Type B pancreatic cell (in vitro differentiated cells): ENCODE data around the gene BLCAP. TPM values are rescaled to one million over a fixed set of nuclear protein-coding genes. Genes with fewer than 3 reads are reported as not detected.

Source experiments
- DNase-seq: peaks from one replicate; pipeline ENCODE4 v3.0.0; 2021; ENCODE audit warnings: mixed read lengths; ENCODE audit not compliant: unreplicated experiment; ENCODE audit errors: extremely low spot score
- H3K27ac Mint-ChIP-seq: 2 replicates; pipeline ENCODE4 v1.8.0; 2021; ENCODE audit warnings: mild to moderate bottlenecking, mixed read lengths
- H3K27me3 Mint-ChIP-seq: 2 replicates; pipeline ENCODE4 v1.8.0; 2021; ENCODE audit warnings: mixed read lengths
- H3K36me3 Mint-ChIP-seq: 2 replicates; pipeline ENCODE4 v1.8.0; 2021; ENCODE audit warnings: mixed read lengths
- H3K4me1 Mint-ChIP-seq: one replicate; pipeline ENCODE4 v1.8.0; 2021; ENCODE audit warnings: mixed read lengths; ENCODE audit not compliant: unreplicated experiment
- H3K4me3 Mint-ChIP-seq: 2 replicates; pipeline ENCODE4 v1.8.0; 2021; ENCODE audit warnings: mild to moderate bottlenecking, mixed read lengths
- H3K9me3 Mint-ChIP-seq: 2 replicates; pipeline ENCODE4 v1.8.0; 2021; ENCODE audit warnings: mixed read lengths
- CTCF ChIP-seq: fragments of 200-600 bp; sonication (generic); conservative IDR thresholded peaks from 2 replicates; pipeline ENCODE4 v1.5.0; 2021; ENCODE audit warnings: antibody characterized with exemption, mild to moderate bottlenecking
- total RNA-seq: library from RNA; stranded (reverse); gene quantifications from 2 replicates; pipeline ENCODE4 v1.2.1, GENCODE V29; 2021; ENCODE audit warnings: low replicate concordance

BLCAP gene
- total RNA-seq, 1 donor from 2014 or later: 79.7 TPM

- Mint-ChIP-seq H3K9me3 (no peaks in the 10 kb centered on the region), H3K4me1 (no peaks in the 10 kb centered on the region), H3K27me3 (no peaks in the 10 kb centered on the region), H3K36me3 (no peaks in the 10 kb centered on the region), H3K27ac (no peak overlapping the region), H3K4me3 (no peak overlapping the region)
- no peak for DNase-seq
- TF ChIP-seq CTCF: no peak
These were observed 23.1 kb downstream of the BLCAP start for GRCh38 chr20:37504404-37505096.

GRCh38 chr20:37503256-37503927 lies 24.3 kb downstream of the BLCAP start:
- peaks cover 4% of the 10 kb centered on the region for H3K36me3 Mint-ChIP-seq
- H3K4me3 Mint-ChIP-seq: no peak overlapping the region
- TF ChIP-seq CTCF: no peak
- H3K27me3 Mint-ChIP-seq: no peaks in the 10 kb centered on the region
- no peaks in the 10 kb centered on the region for H3K9me3 Mint-ChIP-seq
- no peaks in the 10 kb centered on the region for H3K4me1 Mint-ChIP-seq
- DNase-seq: no peak
- no peak overlapping the region for H3K27ac Mint-ChIP-seq

DNA sequence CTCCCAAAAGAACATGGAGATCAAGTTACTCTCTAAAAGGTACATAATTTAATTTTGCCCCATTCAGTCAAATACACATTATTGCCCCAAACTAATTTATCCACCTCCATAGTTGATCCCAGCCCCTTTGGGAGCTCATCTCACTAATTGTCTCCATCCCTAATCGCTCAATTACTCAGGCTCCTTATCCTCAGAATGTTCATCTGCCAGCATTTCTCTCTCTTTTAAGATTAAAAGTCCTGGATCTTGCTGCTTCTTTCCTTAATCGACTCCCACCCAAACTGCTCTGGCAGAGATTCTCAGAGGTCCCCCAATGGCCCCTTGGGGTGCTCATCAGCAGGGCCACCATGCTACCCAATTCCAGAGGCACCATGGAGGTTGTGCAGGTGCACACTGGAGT lies 25.0 kb downstream of the BLCAP start:
- Mint-ChIP-seq H3K36me3 (peaks cover 4% of the 10 kb centered on the region), H3K27me3 (no peaks in the 10 kb centered on the region), H3K4me3 (no peak overlapping the region), H3K4me1 (no peaks in the 10 kb centered on the region), H3K27ac (no peak overlapping the region), H3K9me3 (no peaks in the 10 kb centered on the region)
- TF ChIP-seq CTCF: no peak
- DNase-seq: no peak

GRCh38 chr20:37501940-37502339 lies 25.7 kb downstream of the BLCAP start:
- H3K27ac Mint-ChIP-seq: no peak overlapping the region
- H3K4me1 Mint-ChIP-seq: no peaks in the 10 kb centered on the region
- no peak overlapping the region for H3K4me3 Mint-ChIP-seq
- H3K9me3 Mint-ChIP-seq: no peaks in the 10 kb centered on the region
- DNase-seq: no peak
- H3K36me3 Mint-ChIP-seq: peaks cover 4% of the 10 kb centered on the region
- TF ChIP-seq CTCF: no peak
- no peaks in the 10 kb centered on the region for H3K27me3 Mint-ChIP-seq

GRCh38 chr20:37500311-37500710 lies 27.4 kb downstream of the BLCAP start:
- TF ChIP-seq CTCF: no peak
- no peak for DNase-seq
- H3K9me3 Mint-ChIP-seq: no peaks in the 10 kb centered on the region

More at GRCh38 chr20:37500311-37500710, 27.4 kb downstream of the BLCAP start:
- H3K36me3 Mint-ChIP-seq: peaks cover 4% of the 10 kb centered on the region
- no peak overlapping the region for H3K27ac Mint-ChIP-seq
- no peak overlapping the region for H3K4me3 Mint-ChIP-seq
- H3K4me1 Mint-ChIP-seq: no peaks in the 10 kb centered on the region
- H3K27me3 Mint-ChIP-seq: no peaks in the 10 kb centered on the region
